ENCODE results near the gene DLGAP1.

GRCh38 chr18:3874581-3874980 is 580.5 kb downstream of the DLGAP1 start:
- TF ChIP-seq CTCF (IDR thresholded peaks at IDR 0.05; ENCODE audit: poor library complexity) (no peak), EZH2 (IDR thresholded peaks at IDR 0.05; ENCODE audit: borderline replicate concordance) (no peak)
